ENCODE results near the gene RAI1.

The RAI1 gene

DNA sequence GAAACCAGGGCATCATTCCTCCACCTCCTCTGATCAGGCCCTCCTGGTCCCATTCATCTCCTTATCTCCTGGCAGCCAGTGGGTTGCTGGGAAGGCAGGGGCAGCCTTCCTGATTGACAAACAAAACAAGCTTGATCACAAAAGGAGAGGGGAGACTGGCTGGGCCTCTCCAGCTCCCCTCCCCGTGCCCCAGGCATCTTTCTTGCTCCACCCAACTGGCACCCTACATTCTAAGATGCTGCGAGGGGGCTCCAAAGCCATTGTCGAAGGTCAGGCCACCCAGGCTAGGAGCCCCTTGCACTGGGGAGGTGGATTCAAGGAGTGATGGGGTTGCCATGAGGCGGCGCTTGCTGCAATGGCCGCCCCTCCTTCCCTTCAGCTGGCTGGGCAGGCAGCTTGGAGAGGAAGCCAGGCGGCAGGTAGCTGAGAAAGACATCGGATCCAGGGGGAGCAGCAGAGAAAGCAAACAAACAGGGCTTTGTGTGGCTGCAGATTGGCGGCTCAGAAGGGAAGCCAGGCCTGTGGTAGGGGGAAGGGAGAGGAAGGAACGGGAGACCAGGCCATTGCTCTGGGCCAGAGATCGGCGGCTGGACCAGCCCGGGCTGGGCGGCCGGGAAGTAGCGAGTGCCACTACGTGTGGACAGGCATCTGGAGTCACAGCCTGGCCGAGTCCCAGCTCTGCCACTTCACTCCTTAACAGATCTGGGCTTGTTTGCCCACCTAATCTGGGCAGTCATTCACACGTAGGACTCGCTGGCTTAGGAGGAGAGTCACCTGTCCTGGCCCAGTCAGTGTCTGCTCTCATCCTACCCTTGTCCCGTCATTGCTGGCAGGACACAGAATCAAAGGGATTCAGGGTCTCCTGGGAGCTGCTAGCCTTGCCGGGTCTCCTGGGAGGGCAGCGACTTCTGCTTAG lies 12.3 kb downstream of the RAI1 start (continued):
- TF ChIP-seq, protein P1, sequence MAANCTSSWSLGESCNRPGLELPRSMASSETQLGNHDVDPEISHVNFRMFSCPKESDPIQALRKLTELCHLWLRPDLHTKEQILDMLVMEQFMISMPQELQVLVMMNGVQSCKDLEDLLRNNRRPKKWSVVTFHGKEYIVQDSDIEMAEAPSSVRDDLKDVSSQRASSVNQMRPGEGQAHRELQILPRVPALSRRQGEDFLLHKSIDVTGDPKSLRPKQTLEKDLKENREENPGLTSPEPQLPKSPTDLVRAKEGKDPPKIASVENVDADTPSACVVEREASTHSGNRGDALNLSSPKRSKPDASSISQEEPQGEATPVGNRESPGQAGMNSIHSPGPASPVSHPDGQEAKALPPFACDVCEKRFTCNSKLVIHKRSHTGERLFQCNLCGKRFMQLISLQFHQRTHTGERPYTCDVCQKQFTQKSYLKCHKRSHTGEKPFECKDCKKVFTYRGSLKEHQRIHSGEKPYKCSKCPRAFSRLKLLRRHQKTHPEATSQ (tag by site-specific recombination; IDR thresholded peaks at IDR 0.05), result no peak
- TF ChIP-seq ZNF561 (tag by site-specific recombination; IDR thresholded peaks at IDR 0.05; ENCODE audit: borderline replicate concordance), result no peak
- TF ChIP-seq, protein P2, sequence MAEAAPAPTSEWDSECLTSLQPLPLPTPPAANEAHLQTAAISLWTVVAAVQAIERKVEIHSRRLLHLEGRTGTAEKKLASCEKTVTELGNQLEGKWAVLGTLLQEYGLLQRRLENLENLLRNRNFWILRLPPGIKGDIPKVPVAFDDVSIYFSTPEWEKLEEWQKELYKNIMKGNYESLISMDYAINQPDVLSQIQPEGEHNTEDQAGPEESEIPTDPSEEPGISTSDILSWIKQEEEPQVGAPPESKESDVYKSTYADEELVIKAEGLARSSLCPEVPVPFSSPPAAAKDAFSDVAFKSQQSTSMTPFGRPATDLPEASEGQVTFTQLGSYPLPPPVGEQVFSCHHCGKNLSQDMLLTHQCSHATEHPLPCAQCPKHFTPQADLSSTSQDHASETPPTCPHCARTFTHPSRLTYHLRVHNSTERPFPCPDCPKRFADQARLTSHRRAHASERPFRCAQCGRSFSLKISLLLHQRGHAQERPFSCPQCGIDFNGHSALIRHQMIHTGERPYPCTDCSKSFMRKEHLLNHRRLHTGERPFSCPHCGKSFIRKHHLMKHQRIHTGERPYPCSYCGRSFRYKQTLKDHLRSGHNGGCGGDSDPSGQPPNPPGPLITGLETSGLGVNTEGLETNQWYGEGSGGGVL (tag by site-specific recombination; IDR thresholded peaks at IDR 0.05), result peak; percentile 72
- TF ChIP-seq KLF9 (tag by site-specific recombination; IDR thresholded peaks at IDR 0.05; ENCODE audit: low read depth), result no peak
- peak; percentile 93 for TF ChIP-seq ZNF394 (tag by site-specific recombination; IDR thresholded peaks at IDR 0.05; ENCODE audit: borderline replicate concordance)
- TF ChIP-seq, protein P3, sequence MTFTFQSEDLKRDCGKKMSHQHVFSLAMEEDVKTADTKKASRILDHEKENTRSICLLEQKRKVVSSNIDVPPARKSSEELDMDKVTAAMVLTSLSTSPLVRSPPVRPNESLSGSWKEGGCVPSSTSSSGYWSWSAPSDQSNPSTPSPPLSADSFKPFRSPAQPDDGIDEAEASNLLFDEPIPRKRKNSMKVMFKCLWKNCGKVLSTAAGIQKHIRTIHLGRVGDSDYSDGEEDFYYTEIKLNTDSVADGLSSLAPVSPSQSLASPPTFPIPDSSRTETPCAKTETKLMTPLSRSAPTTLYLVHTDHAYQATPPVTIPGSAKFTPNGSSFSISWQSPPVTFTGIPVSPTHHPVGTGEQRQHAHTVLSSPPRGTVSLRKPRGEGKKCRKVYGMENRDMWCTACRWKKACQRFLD (tag by site-specific recombination; IDR thresholded peaks at IDR 0.05), result no peak
- no peak for TF ChIP-seq TCF7L2 (IDR thresholded peaks at IDR 0.05; ENCODE audit: borderline replicate concordance, low read depth, low read length)
- TF ChIP-seq, protein P4, sequence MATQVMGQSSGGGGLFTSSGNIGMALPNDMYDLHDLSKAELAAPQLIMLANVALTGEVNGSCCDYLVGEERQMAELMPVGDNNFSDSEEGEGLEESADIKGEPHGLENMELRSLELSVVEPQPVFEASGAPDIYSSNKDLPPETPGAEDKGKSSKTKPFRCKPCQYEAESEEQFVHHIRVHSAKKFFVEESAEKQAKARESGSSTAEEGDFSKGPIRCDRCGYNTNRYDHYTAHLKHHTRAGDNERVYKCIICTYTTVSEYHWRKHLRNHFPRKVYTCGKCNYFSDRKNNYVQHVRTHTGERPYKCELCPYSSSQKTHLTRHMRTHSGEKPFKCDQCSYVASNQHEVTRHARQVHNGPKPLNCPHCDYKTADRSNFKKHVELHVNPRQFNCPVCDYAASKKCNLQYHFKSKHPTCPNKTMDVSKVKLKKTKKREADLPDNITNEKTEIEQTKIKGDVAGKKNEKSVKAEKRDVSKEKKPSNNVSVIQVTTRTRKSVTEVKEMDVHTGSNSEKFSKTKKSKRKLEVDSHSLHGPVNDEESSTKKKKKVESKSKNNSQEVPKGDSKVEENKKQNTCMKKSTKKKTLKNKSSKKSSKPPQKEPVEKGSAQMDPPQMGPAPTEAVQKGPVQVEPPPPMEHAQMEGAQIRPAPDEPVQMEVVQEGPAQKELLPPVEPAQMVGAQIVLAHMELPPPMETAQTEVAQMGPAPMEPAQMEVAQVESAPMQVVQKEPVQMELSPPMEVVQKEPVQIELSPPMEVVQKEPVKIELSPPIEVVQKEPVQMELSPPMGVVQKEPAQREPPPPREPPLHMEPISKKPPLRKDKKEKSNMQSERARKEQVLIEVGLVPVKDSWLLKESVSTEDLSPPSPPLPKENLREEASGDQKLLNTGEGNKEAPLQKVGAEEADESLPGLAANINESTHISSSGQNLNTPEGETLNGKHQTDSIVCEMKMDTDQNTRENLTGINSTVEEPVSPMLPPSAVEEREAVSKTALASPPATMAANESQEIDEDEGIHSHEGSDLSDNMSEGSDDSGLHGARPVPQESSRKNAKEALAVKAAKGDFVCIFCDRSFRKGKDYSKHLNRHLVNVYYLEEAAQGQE (tag by site-specific recombination; IDR thresholded peaks at IDR 0.05), result no peak
- TF ChIP-seq OSR2 (tag by site-specific recombination; IDR thresholded peaks at IDR 0.05), result peak; percentile 98
- TF ChIP-seq, protein P5, sequence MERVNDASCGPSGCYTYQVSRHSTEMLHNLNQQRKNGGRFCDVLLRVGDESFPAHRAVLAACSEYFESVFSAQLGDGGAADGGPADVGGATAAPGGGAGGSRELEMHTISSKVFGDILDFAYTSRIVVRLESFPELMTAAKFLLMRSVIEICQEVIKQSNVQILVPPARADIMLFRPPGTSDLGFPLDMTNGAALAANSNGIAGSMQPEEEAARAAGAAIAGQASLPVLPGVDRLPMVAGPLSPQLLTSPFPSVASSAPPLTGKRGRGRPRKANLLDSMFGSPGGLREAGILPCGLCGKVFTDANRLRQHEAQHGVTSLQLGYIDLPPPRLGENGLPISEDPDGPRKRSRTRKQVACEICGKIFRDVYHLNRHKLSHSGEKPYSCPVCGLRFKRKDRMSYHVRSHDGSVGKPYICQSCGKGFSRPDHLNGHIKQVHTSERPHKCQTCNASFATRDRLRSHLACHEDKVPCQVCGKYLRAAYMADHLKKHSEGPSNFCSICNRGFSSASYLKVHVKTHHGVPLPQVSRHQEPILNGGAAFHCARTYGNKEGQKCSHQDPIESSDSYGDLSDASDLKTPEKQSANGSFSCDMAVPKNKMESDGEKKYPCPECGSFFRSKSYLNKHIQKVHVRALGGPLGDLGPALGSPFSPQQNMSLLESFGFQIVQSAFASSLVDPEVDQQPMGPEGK (tag by site-specific recombination; IDR thresholded peaks at IDR 0.05), result peak; percentile 31; the same call in 1 of the 2 replicates
- no peak for TF ChIP-seq ZNF433 (tag by site-specific recombination; IDR thresholded peaks at IDR 0.05; ENCODE audit: low read depth)
- peak; percentile 75 for TF ChIP-seq MZF1 (tag by site-specific recombination; IDR thresholded peaks at IDR 0.05; ENCODE audit: borderline replicate concordance)
- TF ChIP-seq ZNF473 (tag by site-specific recombination; IDR thresholded peaks at IDR 0.05), result no peak
- TF ChIP-seq ZNF548 (tag by site-specific recombination; IDR thresholded peaks at IDR 0.05), result no peak
- no peak for TF ChIP-seq ZNF792 (tag by site-specific recombination; IDR thresholded peaks at IDR 0.05)
- no peak for TF ChIP-seq KLF8 (tag by site-specific recombination; IDR thresholded peaks at IDR 0.05)
- TF ChIP-seq ZNF837 (tag by site-specific recombination; IDR thresholded peaks at IDR 0.05), result no peak
- no peak for TF ChIP-seq ZNF202 (tag by site-specific recombination; IDR thresholded peaks at IDR 0.05; ENCODE audit: borderline replicate concordance)
- TF ChIP-seq GLIS1 (tag by site-specific recombination; IDR thresholded peaks at IDR 0.05), result no peak
- TF ChIP-seq ZNF341 (tag by site-specific recombination; IDR thresholded peaks at IDR 0.05; ENCODE audit: low read depth), result peak; percentile 93
- no peak for TF ChIP-seq ZNF302 (tag by site-specific recombination; IDR thresholded peaks at IDR 0.05; ENCODE audit: low read depth)
- TF ChIP-seq ZNF768 (tag by site-specific recombination; IDR thresholded peaks at IDR 0.05), result no peak
- TF ChIP-seq ZBTB17 (tag by site-specific recombination; IDR thresholded peaks at IDR 0.05), result peak; percentile 94
- no peak for TF ChIP-seq ZNF37A (tag by site-specific recombination; IDR thresholded peaks at IDR 0.05)
- TF ChIP-seq ZNF335 (tag by site-specific recombination; conservative IDR thresholded peaks at IDR 0.05), result 0 out of 2 replicates have a peak, but pooled peaks have one; percentile 9
- no peak for TF ChIP-seq RBAK (tag by site-specific recombination; IDR thresholded peaks at IDR 0.05)
- TF ChIP-seq ZNF501 (tag by site-specific recombination; IDR thresholded peaks at IDR 0.05), result no peak; the same call in 1 of the 2 replicates
- TF ChIP-seq ZNF664 (tag by site-specific recombination; IDR thresholded peaks at IDR 0.05), result no peak
- TF ChIP-seq ZNF404 (tag by site-specific recombination; IDR thresholded peaks at IDR 0.05), result no peak

Measured in HEK293 (cell line).